ENCODE data around the gene HTR2B.
"Not testable (repeated sequence)": the region's sequence is repeated elsewhere in the genome, so short reads cannot be mapped to it uniquely, and the experiment has no call there.

HTR2B gene

GRCh38 chr2:231124838-231125568 lies at the start of gene HTR2B:
HTR2B (minus strand) TSS chr2:231125042; CDS start chr2:231123764, 1,278 bp downstream.
- no peak for DNase-seq (ENCODE audit: low read depth in 2 of 2)

GRCh38 chr2:231174211-231174651 lies 49.4 kb upstream of the HTR2B start:
- no peak for DNase-seq (ENCODE audit: low read depth in 2 of 2)

- no peak for DNase-seq (ENCODE audit: low read depth in 2 of 2)
These were observed 47.2 kb upstream of the HTR2B start for GRCh38 chr2:231172025-231172424.

GRCh38 chr2:231170055-231170454 lies 45.2 kb upstream of the HTR2B start:
- no peak for DNase-seq (ENCODE audit: low read depth in 2 of 2)

- no peak for DNase-seq (ENCODE audit: low read depth in 2 of 2)
These were observed 44.6 kb upstream of the HTR2B start for GRCh38 chr2:231169488-231169887.

GRCh38 chr2:231168460-231169139 lies 43.8 kb upstream of the HTR2B start:
- no peak for DNase-seq (ENCODE audit: low read depth in 2 of 2)

GRCh38 chr2:231167745-231168459 lies 43.1 kb upstream of the HTR2B start:
- DNase-seq (ENCODE audit: low read depth in 2 of 2) = no peak

GRCh38 chr2:231163414-231164095 lies 38.7 kb upstream of the HTR2B start:
- no peak for DNase-seq (ENCODE audit: low read depth in 2 of 2)

GRCh38 chr2:231163011-231163410 lies 38.2 kb upstream of the HTR2B start:
- no peak for DNase-seq (ENCODE audit: low read depth in 2 of 2)

- no peak for DNase-seq (ENCODE audit: low read depth in 2 of 2)
These were observed 37.1 kb upstream of the HTR2B start for GRCh38 chr2:231161877-231162329.

- no peak for DNase-seq (ENCODE audit: low read depth in 2 of 2)
These were observed 36.5 kb upstream of the HTR2B start for GRCh38 chr2:231161252-231161839.

- DNase-seq (ENCODE audit: low read depth in 2 of 2) = no peak
These were observed 35.9 kb upstream of the HTR2B start for GRCh38 chr2:231160701-231161100.

GRCh38 chr2:231159306-231159705 lies 34.5 kb upstream of the HTR2B start:
- DNase-seq (ENCODE audit: low read depth in 2 of 2) = no peak

GRCh38 chr2:231152800-231153557 lies 28.1 kb upstream of the HTR2B start:
- no peak for DNase-seq (ENCODE audit: low read depth in 2 of 2)

GRCh38 chr2:231146665-231147064 lies 21.8 kb upstream of the HTR2B start:
- no peak for DNase-seq (ENCODE audit: low read depth in 2 of 2)

- no peak for DNase-seq (ENCODE audit: low read depth in 2 of 2)
These were observed 20.1 kb upstream of the HTR2B start for GRCh38 chr2:231144896-231145295.

- DNase-seq (ENCODE audit: low read depth in 2 of 2) = not testable (repeated sequence)
These were observed 16.0 kb upstream of the HTR2B start for GRCh38 chr2:231140808-231141207.

GRCh38 chr2:231139796-231140195 lies 15.0 kb upstream of the HTR2B start:
- no peak for DNase-seq (ENCODE audit: low read depth in 2 of 2)

- DNase-seq (ENCODE audit: low read depth in 2 of 2) = no peak
These were observed 13.9 kb upstream of the HTR2B start for GRCh38 chr2:231138699-231139098.

- DNase-seq (ENCODE audit: low read depth in 2 of 2) = no peak
These were observed 10.2 kb upstream of the HTR2B start for GRCh38 chr2:231134910-231135655.

Data from stimulated activated CD4-positive, alpha-beta T cell treated with anti-CD3 and anti-CD28 coated beads, Interleukin-1b, Interleukin-23, amount 100 ng/mL, for 4 hours (primary cell).